ENCODE measurements around the gene MED22.
"Not testable (repeated sequence)": the region's sequence is repeated elsewhere in the genome, so short reads cannot be mapped to it uniquely, and the experiment has no call there.

Gene MED22

GRCh38 chr9:133334161-133334560 lies 13.8 kb downstream of the MED22 start:
- no peak for DNase-seq

GRCh38 chr9:133333566-133333965 lies 14.4 kb downstream of the MED22 start:
- DNase-seq = no peak

- no peak for DNase-seq
Observed at GRCh38 chr9:133333011-133333410, 14.9 kb downstream of the MED22 start.

GRCh38 chr9:133332381-133332730 lies 15.6 kb downstream of the MED22 start:
- no peak for DNase-seq

- DNase-seq = no peak
Observed at GRCh38 chr9:133331641-133332380, 16.1 kb downstream of the MED22 start.

- DNase-seq = no peak
Observed at GRCh38 chr9:133331221-133331620, 16.7 kb downstream of the MED22 start.

GRCh38 chr9:133329306-133330156 lies 18.4 kb downstream of the MED22 start:
- DNase-seq = not testable (repeated sequence)

- no peak for DNase-seq
Observed at GRCh38 chr9:133327834-133328484, 20.0 kb downstream of the MED22 start.

GRCh38 chr9:133327021-133327420 lies 20.9 kb downstream of the MED22 start:
- not testable (repeated sequence) for DNase-seq

- no peak for DNase-seq
Observed at GRCh38 chr9:133323991-133324703, 23.8 kb downstream of the MED22 start.

GRCh38 chr9:133323211-133323610 lies 24.7 kb downstream of the MED22 start:
- DNase-seq = no peak

GRCh38 chr9:133322701-133323100 lies 25.2 kb downstream of the MED22 start:
- no peak for DNase-seq

- DNase-seq = no peak
Observed at GRCh38 chr9:133321411-133321935, 26.5 kb downstream of the MED22 start.

GRCh38 chr9:133320421-133320881 lies 27.5 kb downstream of the MED22 start:
- no peak for DNase-seq

- not testable (repeated sequence) for DNase-seq
Observed at GRCh38 chr9:133317551-133317950, 30.4 kb downstream of the MED22 start.

GRCh38 chr9:133315997-133316396 lies 31.9 kb downstream of the MED22 start:
- no peak for DNase-seq

GRCh38 chr9:133309608-133310007 lies 38.3 kb downstream of the MED22 start:
- no peak for DNase-seq

GRCh38 chr9:133307301-133307700 lies 40.6 kb downstream of the MED22 start:
- DNase-seq = no peak

- DNase-seq = no peak
Observed at GRCh38 chr9:133306242-133307204, 41.4 kb downstream of the MED22 start.

GRCh38 chr9:133305731-133306130 lies 42.2 kb downstream of the MED22 start:
- DNase-seq = no peak

Measured in retina (tissue), 1 donor.